GM06990 (cell line): ENCODE results near the gene ARHGAP32.

Experiments
- DNase-seq: peaks from one replicate; pipeline ENCODE4 v3.0.0-alpha.2; 2011; ENCODE audit not compliant: insufficient read length; ENCODE audit errors: extremely low read depth
- H3K27me3 ChIP-seq: replicated peaks from 2 replicates; pipeline ENCODE4 v1.6.0; 2011; ENCODE audit warnings: low read length; ENCODE audit not compliant: control insufficient read depth, insufficient read depth
- H3K36me3 ChIP-seq: 2 replicates; pipeline ENCODE4 v1.5.1; 2011; ENCODE audit warnings: low read length; ENCODE audit not compliant: control insufficient read depth, insufficient read depth
- H3K4me3 ChIP-seq: replicated peaks from 2 replicates; pipeline ENCODE4 v1.5.1; 2011; ENCODE audit warnings: low read depth, mild to moderate bottlenecking, control low read depth, low read length
- TF ChIP-seq, protein P1 (sequence below): IDR thresholded peaks from 2 replicates; pipeline ENCODE4 v1.5.1; 2011; ENCODE audit warnings: low read length, control low read depth, mild to moderate bottlenecking, inconsistent platforms; ENCODE audit not compliant: insufficient read depth, poor library complexity, severe bottlenecking

The ARHGAP32 gene

DNA sequence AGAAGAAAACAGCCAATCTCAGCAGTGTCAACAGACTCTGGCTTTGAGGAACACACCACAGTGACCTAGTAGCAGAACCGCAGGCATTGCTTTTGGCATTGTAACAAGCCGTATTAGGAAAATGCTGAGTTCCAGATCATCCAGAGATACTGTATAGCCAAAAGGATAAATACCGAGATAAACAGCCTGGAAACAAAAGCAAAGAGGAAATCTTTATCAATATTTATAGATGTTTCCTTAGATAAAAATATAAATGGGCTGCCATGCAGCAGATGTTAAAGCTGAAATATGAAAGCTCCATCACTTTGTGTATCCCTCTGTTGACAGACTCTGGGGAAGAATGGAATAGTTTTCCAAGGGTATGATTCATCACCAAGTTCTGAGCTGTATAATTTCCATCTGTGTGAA, 150.5 kb downstream of the ARHGAP32 start:
- no peaks in the 10 kb centered on the region for H3K27me3 ChIP-seq
- no peak for DNase-seq
- no peaks in the 10 kb centered on the region for H3K36me3 ChIP-seq
- no peak overlapping the region for H3K4me3 ChIP-seq
- TF ChIP-seq, protein P1, sequence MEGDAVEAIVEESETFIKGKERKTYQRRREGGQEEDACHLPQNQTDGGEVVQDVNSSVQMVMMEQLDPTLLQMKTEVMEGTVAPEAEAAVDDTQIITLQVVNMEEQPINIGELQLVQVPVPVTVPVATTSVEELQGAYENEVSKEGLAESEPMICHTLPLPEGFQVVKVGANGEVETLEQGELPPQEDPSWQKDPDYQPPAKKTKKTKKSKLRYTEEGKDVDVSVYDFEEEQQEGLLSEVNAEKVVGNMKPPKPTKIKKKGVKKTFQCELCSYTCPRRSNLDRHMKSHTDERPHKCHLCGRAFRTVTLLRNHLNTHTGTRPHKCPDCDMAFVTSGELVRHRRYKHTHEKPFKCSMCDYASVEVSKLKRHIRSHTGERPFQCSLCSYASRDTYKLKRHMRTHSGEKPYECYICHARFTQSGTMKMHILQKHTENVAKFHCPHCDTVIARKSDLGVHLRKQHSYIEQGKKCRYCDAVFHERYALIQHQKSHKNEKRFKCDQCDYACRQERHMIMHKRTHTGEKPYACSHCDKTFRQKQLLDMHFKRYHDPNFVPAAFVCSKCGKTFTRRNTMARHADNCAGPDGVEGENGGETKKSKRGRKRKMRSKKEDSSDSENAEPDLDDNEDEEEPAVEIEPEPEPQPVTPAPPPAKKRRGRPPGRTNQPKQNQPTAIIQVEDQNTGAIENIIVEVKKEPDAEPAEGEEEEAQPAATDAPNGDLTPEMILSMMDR = no peak

DNA sequence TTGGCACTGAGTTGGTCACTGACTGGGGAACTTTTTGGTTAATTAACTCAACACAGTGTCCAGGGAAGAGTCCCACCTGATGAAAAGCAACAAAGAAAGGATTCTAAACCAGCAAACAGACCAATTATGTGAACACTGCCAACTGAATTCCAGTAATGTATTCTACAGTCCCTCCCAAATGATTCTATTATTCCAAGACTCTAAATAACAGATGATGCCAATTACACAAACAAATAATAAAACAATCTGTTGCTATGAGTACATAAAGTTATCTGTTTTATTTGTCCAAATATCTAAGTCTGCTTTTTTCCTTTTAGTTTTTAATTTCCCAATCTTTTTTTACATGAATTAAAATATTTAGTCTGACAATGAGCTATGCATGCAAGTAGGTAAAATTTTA, 151.2 kb downstream of the ARHGAP32 start:
- Histone ChIP-seq H3K36me3 (no peaks in the 10 kb centered on the region), H3K4me3 (no peak overlapping the region), H3K27me3 (no peaks in the 10 kb centered on the region)
- TF ChIP-seq, protein P1 = no peak
- no peak for DNase-seq

DNA sequence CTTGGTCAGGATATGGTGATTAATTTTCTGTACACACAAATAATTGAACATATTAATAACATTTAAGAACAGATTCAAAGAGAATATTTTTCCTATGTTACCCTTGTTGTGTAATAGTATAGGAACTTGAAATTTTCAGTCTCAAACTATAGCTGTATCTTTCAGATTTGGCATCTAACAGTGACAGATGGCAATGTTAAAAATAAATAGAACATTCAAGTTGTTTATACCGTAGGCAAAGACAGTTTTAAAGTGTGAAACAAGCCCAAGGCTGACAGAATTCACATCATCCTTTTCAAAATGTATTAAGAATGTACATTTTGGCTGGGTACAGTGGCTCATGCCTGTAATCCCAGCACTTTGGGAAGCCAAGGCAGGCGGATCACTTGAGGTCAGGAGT, 156.9 kb downstream of the ARHGAP32 start:
- H3K4me3 ChIP-seq = no peak overlapping the region
- no peaks in the 10 kb centered on the region for H3K27me3 ChIP-seq
- no peaks in the 10 kb centered on the region for H3K36me3 ChIP-seq
- TF ChIP-seq, protein P1 = no peak
- no peak for DNase-seq

DNA sequence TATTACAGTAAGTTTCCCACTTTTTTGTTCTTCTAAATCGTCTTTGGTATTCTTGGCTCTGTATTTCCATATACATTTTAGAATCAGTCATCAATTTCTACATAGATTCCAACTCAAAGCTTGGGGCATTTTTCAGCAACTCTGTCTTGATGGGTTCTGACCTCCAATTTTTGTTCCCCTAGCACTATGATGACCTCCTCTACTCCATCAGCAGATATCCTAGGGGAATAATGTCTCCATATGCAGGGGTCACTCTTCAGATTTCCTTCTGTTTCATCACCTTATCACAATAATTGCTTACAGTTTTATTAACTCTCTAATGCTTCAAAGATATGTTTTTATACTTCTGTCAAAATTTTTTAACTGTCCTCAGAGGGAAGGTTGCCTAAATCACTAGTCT, 158.1 kb downstream of the ARHGAP32 start:
- H3K4me3 ChIP-seq = no peak overlapping the region
- DNase-seq = no peak
- H3K36me3 ChIP-seq = no peaks in the 10 kb centered on the region
- no peaks in the 10 kb centered on the region for H3K27me3 ChIP-seq
- TF ChIP-seq, protein P1 = no peak

DNA sequence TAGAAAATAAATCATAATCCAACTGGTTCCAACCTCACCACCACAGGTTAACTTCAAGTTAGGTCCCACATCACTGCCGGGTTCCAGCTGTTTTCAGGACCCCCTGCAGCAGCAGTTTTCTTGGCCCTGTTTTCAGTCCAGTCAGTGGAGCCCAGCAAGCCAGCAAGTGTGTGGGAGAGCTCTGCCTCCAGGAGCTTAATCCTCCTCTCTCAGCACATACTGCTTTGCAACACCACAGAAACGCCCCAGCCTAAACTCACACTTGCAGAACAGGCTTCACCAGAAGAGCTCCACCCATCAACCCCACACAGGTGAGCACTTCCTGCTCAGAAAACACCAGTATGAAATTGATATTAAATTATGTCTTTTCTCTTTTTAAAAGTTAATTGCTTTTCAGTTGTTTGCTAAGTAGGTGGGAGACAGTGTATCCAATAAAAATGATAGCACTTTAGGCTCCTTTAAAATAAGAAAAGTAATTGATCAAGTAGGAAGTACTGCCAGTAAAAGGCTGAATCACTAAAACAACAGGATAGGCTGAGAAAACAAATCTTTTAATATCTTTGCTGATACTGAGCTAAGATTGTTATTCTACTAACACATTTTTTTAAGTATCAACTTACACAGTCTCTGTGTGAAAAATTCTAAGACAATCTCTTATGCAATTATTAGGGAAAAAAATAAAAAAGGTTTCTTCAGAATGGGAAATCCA, 168.0 kb downstream of the ARHGAP32 start:
- Histone ChIP-seq H3K4me3 (no peak overlapping the region), H3K27me3 (no peaks in the 10 kb centered on the region), H3K36me3 (no peaks in the 10 kb centered on the region)
- TF ChIP-seq, protein P1 = no peak
- no peak for DNase-seq

DNA sequence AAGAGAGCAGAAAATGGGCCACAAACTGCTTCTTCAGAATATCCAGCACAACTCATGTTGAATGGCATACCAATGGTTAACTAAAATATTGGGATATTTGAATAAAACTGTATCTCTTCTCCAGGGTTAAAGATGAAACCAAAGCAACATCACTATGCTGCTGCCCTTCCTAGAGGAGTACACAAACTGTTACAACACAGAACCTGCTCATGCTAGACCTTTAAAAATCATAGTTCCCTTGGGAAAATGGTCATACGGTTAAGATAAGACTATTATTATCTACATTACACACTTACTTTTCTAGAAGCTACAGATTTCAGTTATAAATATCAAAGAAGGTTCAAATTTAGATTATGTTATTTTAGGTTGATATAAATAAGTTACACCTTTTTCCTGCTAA, 170.8 kb downstream of the ARHGAP32 start:
- no peaks in the 10 kb centered on the region for H3K27me3 ChIP-seq
- TF ChIP-seq, protein P1 = no peak
- DNase-seq = no peak
- H3K36me3 ChIP-seq = no peaks in the 10 kb centered on the region
- H3K4me3 ChIP-seq = no peak overlapping the region
